PC-3 (cell line): Measurements from ENCODE around the gene SAMD10. TPM values are rescaled to one million over a fixed set of nuclear protein-coding genes. Genes with fewer than 3 reads are reported as not detected.

Source experiments
- ATAC-seq: fragments of 200-7000 bp; cut with Tn5 transposase; 2 replicates; pipeline ENCODE4 v1.9.1; 2020; ENCODE audit warnings: mild to moderate bottlenecking, moderate library complexity
- BruUV-seq: library from RNA; stranded (reverse); fragments of 400-500 nt; replicated peaks from 2 replicates; lab custom pipeline; 2021; lab: Mats Ljungman, UMichigan
- CTCF ChIA-PET: fragments of 300-600 bp; sonication (Branson Sonifier 250); formaldehyde crosslinking; loops from one replicate; lab custom pipeline; 2022; ENCODE audit warnings: antibody characterized with exemption; lab: Charles Lee
- POLR2A ChIA-PET: fragments of 300-600 bp; sonication (Branson Sonifier 250); formaldehyde crosslinking; loops from one replicate; lab custom pipeline; 2022; ENCODE audit warnings: antibody characterized with exemption; ENCODE audit not compliant: unreplicated experiment; lab: Charles Lee
- DNase-seq: peaks from one replicate; pipeline ENCODE4 v3.0.0-alpha.2; 2015
- H2AFZ ChIP-seq: fragments of 300-600 bp; sonication (generic); 2 replicates; pipeline ENCODE4 v1.6.0; 2016; ENCODE audit warnings: antibody characterized with exemption, low read length
- H3F3A ChIP-seq: fragments of 300-600 bp; sonication (generic); one replicate; pipeline ENCODE4 v1.6.0; 2017; ENCODE audit warnings: antibody characterized with exemption, low read length, control low read depth, mild to moderate bottlenecking; ENCODE audit not compliant: unreplicated experiment
- H3K27ac ChIP-seq: fragments of 300-600 bp; sonication (generic); 2 replicates; pipeline ENCODE4 v1.5.1; 2016; ENCODE audit warnings: mild to moderate bottlenecking, low read length
- H3K27me3 ChIP-seq: fragments of 300-600 bp; sonication (generic); 2 replicates; pipeline ENCODE4 v1.6.1; 2016; ENCODE audit warnings: low read length, mixed read lengths
- H3K36me3 ChIP-seq: fragments of 300-600 bp; sonication (generic); 2 replicates; pipeline ENCODE4 v1.6.1; 2016; ENCODE audit warnings: low read depth, mixed run types, low read length, mixed read lengths
- H3K4me1 ChIP-seq: fragments of 300-600 bp; sonication (generic); 2 replicates; pipeline ENCODE4 v1.5.1; 2016; ENCODE audit warnings: low read length; ENCODE audit not compliant: insufficient read depth
- H3K4me2 ChIP-seq: fragments of 300-600 bp; sonication (generic); 2 replicates; pipeline ENCODE4 v1.6.0; 2016; ENCODE audit warnings: low read length
- H3K4me3 ChIP-seq: fragments of 300-600 bp; sonication (generic); 2 replicates; pipeline ENCODE4 v1.5.1; 2016; ENCODE audit warnings: mild to moderate bottlenecking, low read length, mixed read lengths
- H3K79me2 ChIP-seq: fragments of 300-600 bp; sonication (generic); 2 replicates; pipeline ENCODE4 v1.6.1; 2017; ENCODE audit warnings: low read length, mixed read lengths
- H3K9ac ChIP-seq: fragments of 300-600 bp; sonication (generic); 2 replicates; pipeline ENCODE4 v1.6.0; 2016; ENCODE audit warnings: mild to moderate bottlenecking, low read length
- H3K9me2 ChIP-seq: fragments of 300-600 bp; sonication (generic); replicated peaks from 2 replicates; pipeline ENCODE4 v1.6.1; 2016; ENCODE audit warnings: mixed run types, low read length, mixed read lengths
- H3K9me3 ChIP-seq: fragments of 300-600 bp; sonication (generic); 2 replicates; pipeline ENCODE4 v1.6.1; 2016; ENCODE audit warnings: low read length, mixed read lengths
- H4K20me1 ChIP-seq: fragments of 300-600 bp; sonication (generic); 2 replicates; pipeline ENCODE4 v1.6.1; 2016; ENCODE audit warnings: low read length, mixed read lengths
- CTCF ChIP-seq: fragments of 300-600 bp; sonication (generic); conservative IDR thresholded peaks from 2 replicates; pipeline ENCODE4 v1.5.1; 2017; ENCODE audit warnings: antibody characterized with exemption, low read depth, mild to moderate bottlenecking, low read length
- EZH2 ChIP-seq: fragments of 300-600 bp; sonication (generic); IDR thresholded peaks from one replicate; pipeline ENCODE4 v1.6.1; 2017; ENCODE audit warnings: antibody characterized with exemption, mild to moderate bottlenecking, low read length; ENCODE audit not compliant: unreplicated experiment
- EZH2phosphoT487 ChIP-seq: fragments of 300-600 bp; sonication (generic); IDR thresholded peaks from 2 replicates; pipeline ENCODE4 v1.6.1; 2018; ENCODE audit warnings: mild to moderate bottlenecking, antibody characterized with exemption, low read length, borderline replicate concordance
- intact Hi-C: fragments of 100-400 bp; cut with micrococcal nuclease; formaldehyde crosslinking; loops from 2 replicates; pipeline ENCODE4 v1.9.0; 2023
- total RNA-seq: library from RNA; depleted of rRNA; stranded (reverse); fragments of >200 nt; gene quantifications from 2 replicates; pipeline ENCODE4 v1.2.3, GENCODE V29; 2014

Gene SAMD10
- total RNA-seq, 1 experiment from 2014 or later = 7.4 TPM

GRCh38 chr20:63978319-63979228 is 868 bp downstream of the SAMD10 start:
- Histone ChIP-seq H3F3A (peaks cover 3% of the 10 kb centered on the region), H3K9me3 (no peaks in the 10 kb centered on the region), H3K9me2 (no peaks in the 10 kb centered on the region), H3K27ac (peak overlapping the region; percentile 46), H3K79me2 (peaks cover 25% of the 10 kb centered on the region), H4K20me1 (no peaks in the 10 kb centered on the region), H3K4me2 (peak overlapping the region; percentile 97), H3K9ac (peak overlapping the region; percentile 73), H3K36me3 (peaks cover 4% of the 10 kb centered on the region; the same call in 1 of the 2 replicates), H3K4me3 (peak overlapping the region; percentile 80), H3K27me3 (no peaks in the 10 kb centered on the region), H2AFZ (peak overlapping the region; percentile 90), H3K4me1 (peaks cover 28% of the 10 kb centered on the region)
- intact Hi-C loops = no loop called here
- DNase-seq = peak; percentile 92
- ChIA-PET POLR2A (no interaction called here), CTCF (no interaction called here)
- no peak for TF ChIP-seq CTCF
- TF ChIP-seq EZH2 = no peak
- no peak for TF ChIP-seq EZH2phosphoT487
- ATAC-seq = peak; percentile 53
- TSS peak; percentile 25 for BruUV-seq

- Histone ChIP-seq H3K9ac (no peak overlapping the region), H3F3A (peaks cover 3% of the 10 kb centered on the region), H3K27me3 (no peaks in the 10 kb centered on the region), H3K36me3 (no peaks in the 10 kb centered on the region), H4K20me1 (no peaks in the 10 kb centered on the region), H2AFZ (no peak overlapping the region), H3K4me1 (peaks cover 28% of the 10 kb centered on the region), H3K27ac (no peak overlapping the region), H3K4me2 (peak overlapping the region; percentile 97), H3K79me2 (peaks cover 19% of the 10 kb centered on the region), H3K9me2 (no peaks in the 10 kb centered on the region), H3K4me3 (peak overlapping the region; percentile 80; the same call in 1 of the 2 replicates), H3K9me3 (no peaks in the 10 kb centered on the region)
- intact Hi-C loops = no loop called here
- TF ChIP-seq EZH2phosphoT487 (no peak), EZH2 (no peak), CTCF (no peak)
- ChIA-PET POLR2A (interaction anchor here (0.6 kb wide), 1 partner anchor 85 kb away, joined by 6 read pairs; the partner anchor contains the start of gene TCEA2), CTCF (no interaction called here)
- ATAC-seq (peak; percentile 31), DNase-seq (peak; percentile 51)
- no TSS peak for BruUV-seq
These were observed 1.6 kb downstream of the SAMD10 start for GRCh38 chr20:63977739-63978276.
